K562 (cell line): Measurements from ENCODE around the gene UBE2G2. TPM values are rescaled to one million over a fixed set of nuclear protein-coding genes. Genes with fewer than 3 reads are reported as not detected.

ENCODE experiments used
- BCOR ChIP-seq: fragments of 450-650 bp; IDR thresholded peaks from 2 replicates; pipeline ENCODE4 v1.6.1; 2016
- CREB1 ChIP-seq, 2 experiments: sonication (generic) in 1 of 2; formaldehyde crosslinking in 1 of 2; IDR thresholded peaks; 2 replicates each; pipeline versions ENCODE4 v1.6.1 to v1.8.0; 2012 to 2022; ENCODE audit warnings: inconsistent platforms in 1 of 2, mild to moderate bottlenecking in 1 of 2, missing genetic modification reagents in 1 of 2, moderate library complexity in 1 of 2
- DIDO1 ChIP-seq: fragments of 450-650 bp; IDR thresholded peaks from 2 replicates; pipeline ENCODE4 v1.6.1; 2016; ENCODE audit warnings: low read depth, missing biosample characterization, missing genetic modification characterization
- FOXM1 ChIP-seq, 2 experiments: fragments of 450-650 bp in 1 of 2; sonication (generic) in 1 of 2; formaldehyde crosslinking in 1 of 2; IDR thresholded peaks; 2 replicates each; pipeline versions ENCODE4 v1.6.1 to v1.9.0; 2017 to 2022; ENCODE audit warnings: low read depth in 2 of 2, mild to moderate bottlenecking in 2 of 2, missing genetic modification reagents in 1 of 2, moderate library complexity in 1 of 2
- FOXP4 ChIP-seq: sonication (generic); formaldehyde crosslinking; IDR thresholded peaks from 2 replicates; pipeline ENCODE4 v1.8.0; 2022; ENCODE audit warnings: mild to moderate bottlenecking, missing genetic modification reagents, borderline replicate concordance
- GTF2A2 ChIP-seq: IDR thresholded peaks from 2 replicates; pipeline ENCODE4 v1.6.1; 2016; ENCODE audit warnings: mild to moderate bottlenecking, missing genetic modification characterization, missing compliant biosample characterization
- KAT7 ChIP-seq: sonication (generic); formaldehyde crosslinking; IDR thresholded peaks from 2 replicates; pipeline ENCODE4 v1.8.0; 2022; ENCODE audit warnings: missing genetic modification reagents, mild to moderate bottlenecking, borderline replicate concordance
- KLF16 ChIP-seq: IDR thresholded peaks from 2 replicates; pipeline ENCODE4 v1.6.1; 2016; ENCODE audit warnings: antibody characterized with exemption
- NCOA1 ChIP-seq: fragments of 450-650 bp; IDR thresholded peaks from 2 replicates; pipeline ENCODE4 v1.6.1; 2016; ENCODE audit warnings: low read depth
- PTTG1 ChIP-seq: fragments of 450-650 bp; IDR thresholded peaks from 2 replicates; pipeline ENCODE4 v1.6.1; 2016; ENCODE audit warnings: low read depth, mild to moderate bottlenecking, missing genetic modification characterization, missing compliant biosample characterization
- SMAD1 ChIP-seq: fragments of 150-350 bp; IDR thresholded peaks from 2 replicates; pipeline ENCODE4 v1.6.1; 2014; ENCODE audit warnings: low read length, low read depth; ENCODE audit not compliant: partially characterized antibody
- SMARCA4 ChIP-seq: fragments of 450-650 bp; IDR thresholded peaks from 2 replicates; pipeline ENCODE4 v1.6.1; 2016
- SPI1 ChIP-seq: IDR thresholded peaks from 2 replicates; pipeline ENCODE4 v1.6.1; 2011; ENCODE audit warnings: low read depth, low read length, control low read depth, borderline replicate concordance
- SRF ChIP-seq, 2 experiments: fragments of 250-450, 450-650 bp in 1 of 2; sonication (Bioruptor Pico) in 1 of 2; sonication (generic) in 1 of 2; formaldehyde crosslinking; IDR thresholded peaks; 2 replicates each; pipeline versions ENCODE4 v1.5.0 to v1.5.1; 2020 to 2022; ENCODE audit warnings: mild to moderate bottlenecking in 1 of 2, missing genetic modification reagents in 1 of 2
- TEAD1 ChIP-seq, 2 experiments: fragments of 450-650 bp in 1 of 2; sonication (generic) in 1 of 2; formaldehyde crosslinking; IDR thresholded peaks; 2 replicates each; pipeline versions ENCODE4 v1.4.0 to v1.8.0; 2020 to 2022; ENCODE audit warnings: mild to moderate bottlenecking in 2 of 2, missing genetic modification reagents in 1 of 2
- TSC22D4 ChIP-seq: fragments of 450-650 bp; IDR thresholded peaks from 2 replicates; pipeline ENCODE4 v1.6.1; 2016; ENCODE audit warnings: missing genetic modification characterization, missing biosample characterization, control low read depth
- ZNF175 ChIP-seq: fragments of 200-800 bp; sonication (Bioruptor generic); IDR thresholded peaks from 2 replicates; pipeline ENCODE4 v1.6.1; 2016; ENCODE audit warnings: low read depth, mild to moderate bottlenecking, missing genetic modification characterization, missing compliant biosample characterization
- ZNF395 ChIP-seq: fragments of 200-800 bp; sonication (Bioruptor generic); IDR thresholded peaks from 2 replicates; pipeline ENCODE4 v1.6.1; 2017; ENCODE audit warnings: missing genetic modification characterization, missing compliant biosample characterization
- ZNF586 ChIP-seq: fragments of 450-650 bp; formaldehyde crosslinking; conservative IDR thresholded peaks from 2 replicates; pipeline ENCODE4 v1.4.0; 2020; ENCODE audit warnings: mild to moderate bottlenecking, moderate library complexity
- ZNF589 ChIP-seq: fragments of 200-800 bp; sonication (Bioruptor generic); IDR thresholded peaks from 2 replicates; pipeline ENCODE4 v1.6.1; 2016; ENCODE audit warnings: low read depth, missing genetic modification characterization, missing compliant biosample characterization
- polyA plus RNA-seq, 8 experiments: library from polyadenylated mRNA; depleted of rRNA in 4 of 8; stranded (reverse) in 5 of 8; unstranded in 3 of 8; fragments of >200 nt; fragmentation: Nextera tagmentation in 2 of 8; fragmentation: Illumina TruSeq in 1 of 8; extraction: Ambion mirVana in 2 of 8; extraction: Trizol in 1 of 8; gene quantifications; 2 replicates each; pipeline versions ENCODE4 v1.2.1 to v1.2.3, GENCODE V29; 2011 to 2014; ENCODE audit warnings: inconsistent platforms in 1 of 8, missing spikeins in 1 of 8
- total RNA-seq, 7 experiments: library from RNA; depleted of rRNA in 6 of 7; stranded (reverse); fragments of >200 nt in 6 of 7; fragmentation: Illumina TruSeq in 2 of 7; extraction: Trizol in 2 of 7; gene quantifications; 2 replicates each; pipeline versions ENCODE4 v1.2.1 to v1.2.3, GENCODE V29; 2011 to 2021; ENCODE audit warnings: low replicate concordance in 1 of 7
- TF ChIP-seq, protein P1 (sequence below): fragments of 250-450 bp; sonication (Bioruptor Pico); IDR thresholded peaks from 2 replicates; pipeline ENCODE4 v1.4.0; 2020; ENCODE audit warnings: mild to moderate bottlenecking
- TF ChIP-seq, protein P2 (sequence below): fragments of 450-650 bp; conservative IDR thresholded peaks from 2 replicates; pipeline ENCODE4 v1.6.1; 2016; ENCODE audit warnings: missing genetic modification characterization, low read depth, mild to moderate bottlenecking, control low read depth, missing compliant biosample characterization

UBE2G2 gene
- total and polyA plus RNA-seq, 9 of the 15 experiments (the other 6 are each of a cell fraction or from before 2014, with no cell fraction given) = 47.5 to 225 (median 140) TPM

GRCh38 chr21:44797775-44798174 is 3.8 kb downstream of the UBE2G2 start (continued):
- TF ChIP-seq CREB1 (IDR thresholded peaks at IDR 0.05) = no peak
- no peak for TF ChIP-seq CREB1 (CRISPR knock-in tag; IDR thresholded peaks at IDR 0.05)
- TF ChIP-seq SMAD1 = no peak
- no peak for TF ChIP-seq ZNF175 (CRISPR knock-in tag)
- TF ChIP-seq, protein P1, sequence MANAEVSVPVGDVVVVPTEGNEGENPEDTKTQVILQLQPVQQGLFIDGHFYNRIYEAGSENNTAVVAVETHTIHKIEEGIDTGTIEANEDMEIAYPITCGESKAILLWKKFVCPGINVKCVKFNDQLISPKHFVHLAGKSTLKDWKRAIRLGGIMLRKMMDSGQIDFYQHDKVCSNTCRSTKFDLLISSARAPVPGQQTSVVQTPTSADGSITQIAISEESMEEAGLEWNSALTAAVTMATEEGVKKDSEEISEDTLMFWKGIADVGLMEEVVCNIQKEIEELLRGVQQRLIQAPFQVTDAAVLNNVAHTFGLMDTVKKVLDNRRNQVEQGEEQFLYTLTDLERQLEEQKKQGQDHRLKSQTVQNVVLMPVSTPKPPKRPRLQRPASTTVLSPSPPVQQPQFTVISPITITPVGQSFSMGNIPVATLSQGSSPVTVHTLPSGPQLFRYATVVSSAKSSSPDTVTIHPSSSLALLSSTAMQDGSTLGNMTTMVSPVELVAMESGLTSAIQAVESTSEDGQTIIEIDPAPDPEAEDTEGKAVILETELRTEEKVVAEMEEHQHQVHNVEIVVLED (CRISPR knock-in tag) = no peak
- no peak for TF ChIP-seq KAT7
- peak in 1 of 2 experiments; percentile 54; a peak in 1 of 4 replicates for TF ChIP-seq TEAD1 (CRISPR knock-in tag; IDR thresholded peaks at IDR 0.05)
- TF ChIP-seq FOXM1 (IDR thresholded peaks at IDR 0.05; ENCODE audit: low read depth) = no peak
- TF ChIP-seq FOXM1 (CRISPR knock-in tag; IDR thresholded peaks at IDR 0.05; ENCODE audit: low read depth) = no peak
- no peak for TF ChIP-seq ZNF589 (CRISPR knock-in tag)
- TF ChIP-seq SPI1 = no peak
- TF ChIP-seq SMARCA4 = no peak
- TF ChIP-seq ZNF395 (CRISPR knock-in tag) = 0 out of 2 replicates have a peak, but pooled peaks have one; percentile 29
- TF ChIP-seq TSC22D4 (tag) = no peak
- no peak for TF ChIP-seq SRF (CRISPR knock-in tag; IDR thresholded peaks at IDR 0.05)
- no peak for TF ChIP-seq ZNF586 (CRISPR knock-in tag)
- TF ChIP-seq, protein P2, sequence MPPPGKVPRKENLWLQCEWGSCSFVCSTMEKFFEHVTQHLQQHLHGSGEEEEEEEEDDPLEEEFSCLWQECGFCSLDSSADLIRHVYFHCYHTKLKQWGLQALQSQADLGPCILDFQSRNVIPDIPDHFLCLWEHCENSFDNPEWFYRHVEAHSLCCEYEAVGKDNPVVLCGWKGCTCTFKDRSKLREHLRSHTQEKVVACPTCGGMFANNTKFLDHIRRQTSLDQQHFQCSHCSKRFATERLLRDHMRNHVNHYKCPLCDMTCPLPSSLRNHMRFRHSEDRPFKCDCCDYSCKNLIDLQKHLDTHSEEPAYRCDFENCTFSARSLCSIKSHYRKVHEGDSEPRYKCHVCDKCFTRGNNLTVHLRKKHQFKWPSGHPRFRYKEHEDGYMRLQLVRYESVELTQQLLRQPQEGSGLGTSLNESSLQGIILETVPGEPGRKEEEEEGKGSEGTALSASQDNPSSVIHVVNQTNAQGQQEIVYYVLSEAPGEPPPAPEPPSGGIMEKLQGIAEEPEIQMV (tag) = peak; percentile 68; the same call in 1 of the 2 replicates
- TF ChIP-seq KLF16 = no peak
- TF ChIP-seq DIDO1 (tag) = no peak
- peak; percentile 78 for TF ChIP-seq PTTG1
- TF ChIP-seq GTF2A2 (tag) = peak; percentile 72; the same call in 1 of the 2 replicates
- TF ChIP-seq NCOA1 = no peak
- no peak for TF ChIP-seq FOXP4 (CRISPR knock-in tag)
- no peak for TF ChIP-seq BCOR
